Left kidney (tissue), 2 donors: ENCODE results near the gene NDUFA13. TPM values are rescaled to one million over a fixed set of nuclear protein-coding genes. Genes with fewer than 3 reads are reported as not detected.

ENCODE experiments used
- DNase-seq: peaks from one replicate; pipeline ENCODE4 v3.0.0-alpha.2; 2013
- polyA plus RNA-seq: library from polyadenylated mRNA; unstranded; fragments of 120-200 nt; gene quantifications from one replicate; pipeline ENCODE4 v1.2.1, GENCODE V29; 2013; ENCODE audit not compliant: insufficient read length

NDUFA13 gene
- polyA plus RNA-seq, 1 donor, result 225 TPM

- DNase-seq, result no peak
Observed at GRCh38 chr19:19487950-19488874, 27.8 kb upstream of the NDUFA13 start.

- DNase-seq, result peak; percentile 95
Observed at GRCh38 chr19:19488875-19489690, 26.9 kb upstream of the NDUFA13 start.

- no peak for DNase-seq
Observed at GRCh38 chr19:19489804-19490204, 26.2 kb upstream of the NDUFA13 start.

DNA sequence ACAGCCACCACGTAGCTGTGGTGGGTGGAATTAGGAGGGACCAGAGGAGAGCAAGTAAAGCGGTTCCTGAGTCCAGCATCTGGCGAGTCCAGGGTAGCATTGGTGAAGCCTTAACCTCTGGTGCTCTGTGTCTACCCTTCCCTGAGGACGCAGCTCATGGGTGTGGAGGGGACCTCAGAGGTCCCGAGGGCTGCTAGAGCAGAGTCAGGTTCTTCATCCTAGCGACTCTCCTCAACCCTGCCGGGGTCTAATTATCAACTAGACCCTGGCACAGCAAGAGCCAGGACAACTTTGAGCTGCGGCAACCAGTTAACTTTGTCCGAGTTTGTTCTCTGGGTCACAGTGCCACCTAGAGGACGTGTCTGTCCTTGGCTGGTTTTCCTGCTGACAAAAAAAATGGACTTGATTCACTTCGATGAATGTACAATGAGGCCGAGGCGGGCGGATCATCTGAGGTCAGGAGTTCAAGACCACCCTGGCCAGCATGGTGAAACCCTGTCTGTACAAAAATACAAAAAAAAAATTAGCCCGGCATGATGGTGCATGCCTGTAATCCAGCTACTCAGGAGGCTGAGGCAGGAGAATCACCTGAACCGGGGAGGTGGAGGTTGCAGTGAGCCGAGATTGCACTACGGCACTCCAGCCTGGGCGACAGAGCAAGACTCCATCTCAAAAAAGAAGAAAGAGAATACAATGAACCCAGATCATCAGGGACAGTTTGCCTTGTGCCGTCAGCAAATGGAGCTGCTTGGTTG is 25.6 kb upstream of the NDUFA13 start:
- DNase-seq, result peak; percentile 91

- no peak for DNase-seq
Observed at GRCh38 chr19:19491321-19492025, 24.6 kb upstream of the NDUFA13 start.

DNA sequence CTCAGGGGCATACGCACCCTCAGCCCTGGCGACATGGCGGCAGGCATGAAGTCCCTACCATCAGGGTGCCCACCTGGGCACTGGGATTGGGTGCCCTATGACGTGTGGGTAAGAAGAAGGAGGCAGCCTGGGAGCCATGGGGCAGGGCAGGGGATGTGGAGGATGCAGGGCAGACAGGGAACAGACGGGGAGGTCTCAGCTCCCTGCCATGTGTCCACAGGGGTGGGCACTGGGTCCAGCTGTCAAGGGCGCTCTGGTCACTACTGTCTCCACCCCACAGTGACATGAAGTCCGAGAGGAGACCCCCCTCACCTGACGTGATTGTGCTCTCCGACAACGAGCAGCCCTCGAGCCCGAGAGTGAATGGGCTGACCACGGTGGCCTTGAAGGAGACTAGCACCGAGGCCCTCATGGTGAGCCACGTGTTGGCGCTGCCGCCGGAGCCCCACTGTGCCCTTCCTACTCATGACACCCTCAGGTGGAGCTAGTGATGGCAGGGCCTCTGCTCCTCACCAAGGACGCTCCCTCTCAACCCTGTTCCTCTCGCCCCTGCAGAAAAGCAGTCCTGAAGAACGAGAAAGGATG is 23.9 kb upstream of the NDUFA13 start:
- DNase-seq, result no peak

DNA sequence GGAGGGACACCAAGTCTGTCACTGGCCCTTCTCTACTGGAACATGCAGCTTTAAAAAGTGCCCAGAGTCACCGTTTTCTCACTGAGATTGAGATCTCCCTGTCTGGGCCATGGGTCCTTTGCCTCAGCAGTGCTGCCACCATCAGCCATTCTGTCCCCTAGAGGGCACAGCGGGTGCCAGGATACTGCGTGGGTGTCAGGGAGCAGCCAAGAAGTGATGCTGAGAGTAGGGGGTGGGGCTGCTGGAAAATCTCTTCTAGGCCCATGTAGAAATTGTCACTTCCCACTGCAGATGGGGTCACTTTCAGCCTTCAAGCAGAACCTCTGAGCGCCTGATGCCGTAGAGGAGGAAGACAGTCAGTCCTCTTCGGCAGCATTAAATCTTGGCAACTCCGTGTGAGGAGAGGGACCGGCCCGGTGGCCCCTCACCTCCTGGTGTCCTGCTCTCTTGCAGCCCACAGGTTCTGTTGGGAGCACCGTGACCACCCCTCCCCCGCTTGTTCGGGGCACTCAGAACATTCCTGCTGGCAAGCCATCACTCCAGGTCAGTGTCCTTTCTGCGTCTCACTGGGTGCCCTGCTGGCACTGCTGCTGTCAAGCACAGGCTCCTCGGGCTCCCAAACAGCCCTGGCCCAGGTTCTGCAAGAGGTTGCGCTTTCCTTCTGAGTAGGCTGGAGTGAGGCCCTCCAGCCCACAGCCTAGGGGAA is 22.0 kb upstream of the NDUFA13 start:
- no peak for DNase-seq

DNA sequence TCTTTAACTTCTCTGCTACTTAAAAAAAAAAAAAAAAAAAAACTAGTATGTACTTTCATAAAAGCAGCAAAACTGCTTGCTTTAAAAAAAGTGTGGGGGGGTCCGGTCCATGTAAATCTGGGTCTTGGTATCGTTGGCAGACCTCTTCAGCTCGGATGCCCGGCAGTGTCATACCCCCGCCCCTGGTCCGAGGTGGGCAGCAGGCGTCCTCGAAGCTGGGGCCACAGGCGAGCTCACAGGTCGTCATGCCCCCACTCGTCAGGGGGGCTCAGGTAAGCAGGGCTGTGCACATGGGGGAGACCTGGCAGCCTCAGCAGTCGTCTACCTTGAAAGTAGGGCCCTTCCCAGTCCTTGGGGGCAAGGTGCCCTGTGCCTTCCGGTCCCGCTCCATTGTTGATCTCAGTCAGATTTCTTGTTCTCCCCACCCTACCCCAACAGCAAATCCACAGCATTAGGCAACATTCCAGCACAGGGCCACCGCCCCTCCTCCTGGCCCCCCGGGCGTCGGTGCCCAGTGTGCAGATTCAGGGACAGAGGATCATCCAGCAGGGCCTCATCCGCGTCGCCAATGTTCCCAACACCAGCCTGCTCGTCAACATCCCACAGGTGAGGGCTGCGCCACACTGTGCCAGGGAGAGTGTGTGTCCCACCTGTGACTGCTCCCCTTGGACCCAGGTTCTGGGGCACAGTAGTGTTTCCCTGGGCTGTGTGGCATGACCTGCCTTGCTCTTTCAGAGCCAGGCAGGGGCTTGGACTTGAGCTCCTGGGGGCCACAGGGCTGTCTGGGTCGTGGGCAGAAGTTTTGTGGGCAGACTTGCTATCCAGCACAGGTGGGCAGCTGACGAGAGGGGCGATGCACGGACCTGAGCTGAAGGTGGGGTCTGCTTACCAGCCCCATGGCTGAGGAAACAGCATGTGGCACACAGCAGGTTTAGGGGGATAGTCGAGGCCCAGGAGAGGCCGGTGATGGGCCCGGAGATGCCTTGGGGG is 20.1 kb upstream of the NDUFA13 start:
- no peak for DNase-seq

DNA sequence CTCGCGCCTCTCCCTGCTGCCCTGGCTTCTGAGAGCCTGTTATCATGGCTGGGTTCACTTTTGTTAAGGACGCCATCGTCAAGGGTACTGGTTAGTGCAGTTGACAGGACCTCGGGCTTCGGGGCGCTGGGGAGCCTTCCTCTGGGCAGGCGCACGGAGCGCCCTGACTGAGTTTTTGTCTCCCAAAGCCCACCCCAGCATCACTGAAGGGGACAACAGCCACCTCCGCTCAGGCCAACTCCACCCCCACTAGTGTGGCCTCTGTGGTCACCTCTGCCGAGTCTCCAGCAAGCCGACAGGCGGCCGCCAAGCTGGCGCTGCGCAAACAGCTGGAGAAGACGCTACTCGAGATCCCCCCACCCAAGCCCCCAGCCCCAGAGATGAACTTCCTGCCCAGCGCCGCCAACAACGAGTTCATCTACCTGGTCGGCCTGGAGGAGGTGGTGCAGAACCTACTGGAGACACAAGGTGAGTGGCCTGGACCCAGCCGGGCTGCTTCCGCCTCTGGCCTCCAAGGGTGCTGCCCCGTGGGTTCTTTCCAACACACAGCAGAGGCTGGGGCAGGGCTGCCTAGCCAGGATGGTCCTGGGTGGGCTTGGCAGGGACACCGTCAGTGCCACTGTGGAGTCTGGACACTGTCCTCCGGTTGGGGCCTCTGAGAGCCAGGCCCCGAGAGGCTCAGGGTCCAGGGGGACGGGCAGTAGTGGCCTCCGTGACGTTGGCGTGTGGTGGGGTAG is 17.6 kb upstream of the NDUFA13 start:
- no peak for DNase-seq

- DNase-seq, result no peak
Observed at GRCh38 chr19:19499272-19499995, 16.6 kb upstream of the NDUFA13 start.

GRCh38 chr19:19500975-19501644 is 14.9 kb upstream of the NDUFA13 start:
- no peak for DNase-seq

GRCh38 chr19:19501798-19502197 is 14.2 kb upstream of the NDUFA13 start:
- DNase-seq, result no peak

DNA sequence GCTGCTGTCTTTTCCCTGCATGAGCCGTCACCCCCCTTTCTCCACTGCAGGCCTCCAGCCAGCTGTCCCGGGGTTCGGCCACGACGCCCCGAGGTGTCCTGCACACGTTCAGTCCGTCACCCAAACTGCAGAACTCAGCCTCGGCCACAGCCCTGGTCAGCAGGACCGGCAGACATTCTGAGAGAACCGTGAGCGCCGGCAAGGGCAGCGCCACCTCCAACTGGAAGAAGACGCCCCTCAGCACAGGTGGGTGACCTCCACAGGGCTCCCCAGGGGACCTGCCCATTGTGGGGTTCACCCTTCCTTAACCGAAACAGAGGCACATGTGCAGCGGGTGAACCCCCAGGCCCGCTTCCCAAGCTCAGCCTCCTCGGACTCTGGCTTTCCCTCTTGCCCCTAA is 13.7 kb upstream of the NDUFA13 start:
- DNase-seq, result no peak

DNA sequence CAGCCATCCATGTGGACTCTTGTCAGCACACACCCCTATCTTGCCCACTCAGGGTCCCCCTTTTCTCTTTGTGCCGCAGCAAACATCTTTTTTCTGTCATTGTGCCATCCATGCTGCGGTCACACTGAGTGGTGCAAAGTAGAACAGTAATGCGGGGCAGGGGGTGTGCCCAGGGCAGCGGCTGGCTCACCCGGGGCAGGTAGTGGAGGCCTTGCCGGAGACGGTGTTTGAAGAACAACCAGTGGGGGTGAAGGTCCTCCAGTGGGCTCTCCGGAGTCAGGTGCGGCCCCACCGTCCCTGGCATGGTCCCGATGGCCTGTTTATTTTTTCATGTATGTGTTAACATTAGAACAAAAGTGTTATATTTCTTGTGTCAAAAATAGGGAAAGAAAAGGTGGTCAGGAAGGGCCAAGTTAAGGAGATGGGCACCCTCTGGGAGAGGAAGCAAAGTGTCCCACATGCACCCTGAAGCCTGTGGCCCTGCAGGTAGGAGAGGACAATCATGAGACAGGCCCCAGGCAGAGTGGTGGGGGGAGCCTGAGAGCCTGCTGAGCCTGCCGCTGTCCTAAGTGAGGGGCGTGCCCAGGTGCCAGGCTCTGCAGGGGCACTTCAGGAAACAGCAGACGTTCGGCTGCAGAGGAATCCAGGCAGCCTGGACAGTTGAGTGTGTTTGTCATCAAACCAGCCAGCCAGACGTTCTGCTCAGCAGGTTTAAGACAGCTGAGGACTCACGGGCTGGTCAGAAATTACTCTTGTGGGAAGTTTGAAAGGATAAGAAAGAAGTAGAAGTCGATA is 13.0 kb upstream of the NDUFA13 start:
- no peak for DNase-seq

GRCh38 chr19:19504754-19505668 is 11.0 kb upstream of the NDUFA13 start:
- DNase-seq, result no peak
